GM10266 (cell line): Measurements from ENCODE around the gene FBXO5.

Experiments
- DNase-seq: peaks from one replicate; pipeline ENCODE4 v3.0.0; 2012; ENCODE audit errors: extremely low spot score
- CTCF ChIP-seq: IDR thresholded peaks from 2 replicates; pipeline ENCODE4 v1.5.1; 2012; ENCODE audit warnings: mild to moderate bottlenecking, low read depth; ENCODE audit not compliant: control insufficient read depth, insufficient read depth; ENCODE audit errors: missing control alignments

FBXO5 gene

GRCh38 chr6:152959333-152959732, 23.5 kb downstream of the FBXO5 start:
- no peak for TF ChIP-seq CTCF
- no peak for DNase-seq

GRCh38 chr6:152957796-152958195, 25.0 kb downstream of the FBXO5 start:
- TF ChIP-seq CTCF = no peak
- DNase-seq = no peak

GRCh38 chr6:152954443-152954842, 28.4 kb downstream of the FBXO5 start:
- no peak for DNase-seq
- no peak for TF ChIP-seq CTCF

GRCh38 chr6:152952866-152953509, 29.9 kb downstream of the FBXO5 start:
- peak; percentile 29 for DNase-seq
- TF ChIP-seq CTCF = peak; percentile 52

GRCh38 chr6:152952045-152952444, 30.8 kb downstream of the FBXO5 start:
- DNase-seq = no peak
- TF ChIP-seq CTCF = no peak

- DNase-seq = no peak
- TF ChIP-seq CTCF = no peak
These were observed 32.6 kb downstream of the FBXO5 start for GRCh38 chr6:152950240-152950639.

- TF ChIP-seq CTCF = peak; percentile 65
- peak; percentile 20 for DNase-seq
These were observed 34.6 kb downstream of the FBXO5 start for GRCh38 chr6:152948150-152948768.
